Ovary (tissue), 9 donors: ENCODE results near the gene NLGN1. TPM values are rescaled to one million over a fixed set of nuclear protein-coding genes. Genes with fewer than 3 reads are reported as not detected.

Experiments
- DNase-seq, 5 donors: peaks; one replicate each; pipeline ENCODE4 v3.0.0-alpha.2; 2019 to 2020
- H3K27ac ChIP-seq, 2 donors: fragments of 200-600 bp; one replicate each; pipeline versions ENCODE4 v1.5.1 to v1.8.0; 2019 to 2022
- H3K27me3 ChIP-seq: fragments of 200-600 bp; one replicate; pipeline ENCODE4 v1.8.0; 2022
- H3K36me3 ChIP-seq: fragments of 200-600 bp; sonication (generic); one replicate; pipeline ENCODE4 v1.5.1; 2019
- H3K4me1 ChIP-seq: one replicate; pipeline ENCODE4 v1.8.1; 2013; ENCODE audit warnings: mild to moderate bottlenecking, moderate library complexity; ENCODE audit not compliant: insufficient read depth
- H3K4me3 ChIP-seq: fragments of 200-600 bp; sonication (generic); one replicate; pipeline ENCODE4 v1.5.1; 2017
- H3K9me3 ChIP-seq, 2 donors: fragments of 200-600 bp in 1 of 2; sonication (generic) in 1 of 2; one replicate each; pipeline versions ENCODE4 v1.5.1 to v1.8.1; 2013 to 2019; ENCODE audit warnings: mild to moderate bottlenecking in 1 of 2, moderate library complexity in 1 of 2
- EP300 ChIP-seq: sonication (generic); formaldehyde crosslinking; IDR thresholded peaks from one replicate; pipeline ENCODE4 v1.6.1; 2017; ENCODE audit warnings: antibody characterized with exemption
- POLR2A ChIP-seq: fragments of 450-650 bp; IDR thresholded peaks from one replicate; pipeline ENCODE4 v1.6.1; 2017; ENCODE audit warnings: antibody characterized with exemption, mild to moderate bottlenecking, moderate library complexity
- WGBS, 3 donors: extraction: QIAGEN DNeasy Blood & Tissue Kit in 1 of 3; methylation state at CpG; one replicate each; pipeline versions ENCODE4 v1.1.5 to v1.1.7; 2013 to 2017; 5-methylcytosine and 5-hydroxymethylcytosine counted together
- intact Hi-C, 4 donors: fragments of 100-400 bp; cut with DNase I; formaldehyde crosslinking; loops; one replicate each; pipeline versions ENCODE4 v1.11.0 to v1.15.1; 2022 to 2023
- polyA plus RNA-seq, 2 donors: library from polyadenylated mRNA; stranded (reverse); fragments of 200-250 nt in 1 of 2; fragments of 350-450 nt in 1 of 2; fragmentation: Illumina TruSeq in 1 of 2; extraction: RNeasy Lipid Tissue Mini Kit (QIAGEN cat#74804) in 1 of 2; gene quantifications; one replicate each; pipeline ENCODE4 v1.2.3, GENCODE V29; 2013 to 2014
- total RNA-seq, 7 donors: library from RNA; depleted of rRNA in 2 of 7; stranded (reverse); fragments of >200 nt in 2 of 7; fragmentation: NEBNext Ultra II Directional in 3 of 7; extraction: Animal tissue kit (Norgen Biotek cat#: 25700) in 3 of 7; gene quantifications; one replicate each; pipeline versions ENCODE4 v1.1.0 to v1.2.4, GENCODE V29; 2016 to 2023
- TF ChIP-seq, protein P1 (sequence below), 3 donors: fragments of 450-650 bp in 2 of 3; fragments of 200-600 bp in 1 of 3; IDR thresholded peaks; one replicate each; pipeline versions ENCODE4 v1.5.1 to v1.8.0; 2016 to 2022; ENCODE audit warnings: antibody characterized with exemption in 3 of 3, mild to moderate bottlenecking in 1 of 3
- donor health status: DM: no; HTN: no; CAD: no; lungs with moderate emphysema.
- donor health status: DM: no; HTN: no; CAD: no.
- donor health status: Bipolar disorder and iron deficiency.
- donor health status: DM: yes; HTN: yes; CAD: no.
- donor health status: DM: no; HTN: no; CAD: no.
- donor health status: DM: yes; HTN: yes; CAD: no.

Gene NLGN1
- total and polyA plus RNA-seq, 9 donors = 1.2 to 7.7 (median 4.6) TPM

GRCh38 chr3:173869766-173870165 is 472.2 kb downstream of the NLGN1 start:
- intact Hi-C loops = no loop called here
- DNase-seq = no peak
- Histone ChIP-seq H3K27ac (no peak overlapping the region), H3K36me3 (no peaks in the 10 kb centered on the region), H3K4me1 (peaks cover 3% of the 10 kb centered on the region), H3K27me3 (no peaks in the 10 kb centered on the region), H3K4me3 (no peak overlapping the region), H3K9me3 (no peaks in the 10 kb centered on the region)
- TF ChIP-seq POLR2A (no peak), EP300 (no peak)
- TF ChIP-seq, protein P1, sequence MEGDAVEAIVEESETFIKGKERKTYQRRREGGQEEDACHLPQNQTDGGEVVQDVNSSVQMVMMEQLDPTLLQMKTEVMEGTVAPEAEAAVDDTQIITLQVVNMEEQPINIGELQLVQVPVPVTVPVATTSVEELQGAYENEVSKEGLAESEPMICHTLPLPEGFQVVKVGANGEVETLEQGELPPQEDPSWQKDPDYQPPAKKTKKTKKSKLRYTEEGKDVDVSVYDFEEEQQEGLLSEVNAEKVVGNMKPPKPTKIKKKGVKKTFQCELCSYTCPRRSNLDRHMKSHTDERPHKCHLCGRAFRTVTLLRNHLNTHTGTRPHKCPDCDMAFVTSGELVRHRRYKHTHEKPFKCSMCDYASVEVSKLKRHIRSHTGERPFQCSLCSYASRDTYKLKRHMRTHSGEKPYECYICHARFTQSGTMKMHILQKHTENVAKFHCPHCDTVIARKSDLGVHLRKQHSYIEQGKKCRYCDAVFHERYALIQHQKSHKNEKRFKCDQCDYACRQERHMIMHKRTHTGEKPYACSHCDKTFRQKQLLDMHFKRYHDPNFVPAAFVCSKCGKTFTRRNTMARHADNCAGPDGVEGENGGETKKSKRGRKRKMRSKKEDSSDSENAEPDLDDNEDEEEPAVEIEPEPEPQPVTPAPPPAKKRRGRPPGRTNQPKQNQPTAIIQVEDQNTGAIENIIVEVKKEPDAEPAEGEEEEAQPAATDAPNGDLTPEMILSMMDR (IDR thresholded peaks at IDR 0.05) = no peak
- WGBS, 3 donors = 71 to 85% (median 82%) methylated on average over 3 of the region's 3 CpGs

GRCh38 chr3:173870976-173871375 is 473.4 kb downstream of the NLGN1 start:
- no peak overlapping the region for H3K4me3 ChIP-seq
- DNase-seq = no peak
- no peak for TF ChIP-seq EP300
- no peak for TF ChIP-seq POLR2A
- TF ChIP-seq, protein P1 (IDR thresholded peaks at IDR 0.05) = no peak
- peaks cover 3% of the 10 kb centered on the region for H3K4me1 ChIP-seq
- intact Hi-C loops = no loop called here
- no peak overlapping the region for H3K27ac ChIP-seq
- no peaks in the 10 kb centered on the region for H3K9me3 ChIP-seq
- no peaks in the 10 kb centered on the region for H3K27me3 ChIP-seq
- WGBS, 3 donors = 94 to 99% (median 95%) methylated on average over 4 of the region's 4 CpGs
- H3K36me3 ChIP-seq = no peaks in the 10 kb centered on the region

DNA sequence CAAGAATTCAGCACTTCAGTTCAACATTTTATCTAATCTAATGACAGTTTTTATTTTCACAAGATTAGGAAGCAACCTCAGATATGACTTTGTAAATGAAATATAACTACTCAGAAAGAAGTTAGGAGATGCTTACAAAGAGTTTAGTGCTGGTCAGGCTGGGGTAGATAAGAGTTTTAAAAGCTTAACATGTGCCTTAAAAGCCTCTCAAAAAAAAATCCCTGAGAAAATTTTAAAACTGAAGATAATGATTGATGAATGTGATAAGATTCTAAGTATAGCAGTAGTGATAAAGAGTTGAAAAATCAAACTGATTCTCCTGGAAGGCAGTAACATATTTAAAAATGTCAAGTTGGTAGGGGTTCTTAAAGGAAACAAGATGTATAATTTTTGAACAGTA is 478.2 kb downstream of the NLGN1 start:
- Histone ChIP-seq H3K36me3 (no peaks in the 10 kb centered on the region), H3K27ac (no peak overlapping the region), H3K27me3 (no peaks in the 10 kb centered on the region), H3K9me3 (no peaks in the 10 kb centered on the region), H3K4me1 (peaks cover 3% of the 10 kb centered on the region), H3K4me3 (no peak overlapping the region)
- no peak for DNase-seq
- TF ChIP-seq EP300 = no peak
- TF ChIP-seq, protein P1 (IDR thresholded peaks at IDR 0.05) = no peak
- intact Hi-C loops = no loop called here

DNA sequence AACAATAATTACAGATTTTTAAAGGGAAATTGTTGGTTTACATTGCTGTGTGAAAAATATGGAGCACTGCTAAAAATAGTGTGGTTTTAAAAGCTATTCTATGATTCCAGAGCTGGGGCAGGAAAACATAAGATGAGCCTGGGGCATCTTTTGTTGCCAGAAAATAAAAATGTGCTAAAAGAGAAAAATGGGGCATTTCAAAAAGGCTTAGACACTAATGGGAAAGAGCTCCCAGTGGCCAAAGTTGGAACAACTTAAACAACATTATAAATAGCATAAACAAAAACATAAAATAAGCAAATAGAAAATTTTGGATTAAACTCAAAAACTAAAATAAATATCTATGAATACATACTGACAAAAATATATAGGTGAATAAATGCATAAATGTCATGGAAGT is 478.9 kb downstream of the NLGN1 start:
- no peak overlapping the region for H3K27ac ChIP-seq
- DNase-seq = no peak
- intact Hi-C loops = no loop called here
- no peaks in the 10 kb centered on the region for H3K9me3 ChIP-seq
- H3K36me3 ChIP-seq = no peaks in the 10 kb centered on the region
- peaks cover 3% of the 10 kb centered on the region for H3K4me1 ChIP-seq
- no peaks in the 10 kb centered on the region for H3K27me3 ChIP-seq
- no peak overlapping the region for H3K4me3 ChIP-seq
- TF ChIP-seq, protein P1 (IDR thresholded peaks at IDR 0.05) = no peak
- TF ChIP-seq EP300 (no peak), POLR2A (no peak)

- H3K36me3 ChIP-seq = no peaks in the 10 kb centered on the region
- no peak overlapping the region for H3K27ac ChIP-seq
- TF ChIP-seq EP300 = no peak
- TF ChIP-seq, protein P1 (IDR thresholded peaks at IDR 0.05) = no peak
- TF ChIP-seq POLR2A = no peak
- H3K4me3 ChIP-seq = no peak overlapping the region
- no peaks in the 10 kb centered on the region for H3K9me3 ChIP-seq
- intact Hi-C loops = no loop called here
- no peaks in the 10 kb centered on the region for H3K27me3 ChIP-seq
- H3K4me1 ChIP-seq = no peaks in the 10 kb centered on the region
- DNase-seq = no peak
Measured at GRCh38 chr3:173887888-173888287, 490.3 kb downstream of the NLGN1 start.
